Vagina (tissue), 2 donors: Measurements from ENCODE around the gene C10orf105. TPM values are rescaled to one million over a fixed set of nuclear protein-coding genes. Genes with fewer than 3 reads are reported as not detected.

Experiments used
- DNase-seq, 2 donors: peaks; one replicate each; pipeline ENCODE4 v3.0.0-alpha.2; 2017; ENCODE audit errors: extremely low spot score in 2 of 2
- H3K27ac ChIP-seq: fragments of 200-600 bp; sonication (generic); one replicate; pipeline ENCODE4 v1.5.1; 2019
- H3K27me3 ChIP-seq: fragments of 200-600 bp; sonication (generic); one replicate; pipeline ENCODE4 v1.5.1; 2019
- H3K36me3 ChIP-seq, 2 donors: fragments of 200-600 bp; sonication (generic); one replicate each; pipeline ENCODE4 v1.5.1; 2017 to 2019
- H3K4me1 ChIP-seq: fragments of 200-600 bp; sonication (generic); one replicate; pipeline ENCODE4 v1.5.1; 2019
- H3K4me3 ChIP-seq, 2 donors: fragments of 200-600 bp; sonication (generic); 1 replicate in 1 of 2; 2 replicates in 1 of 2; pipeline ENCODE4 v1.5.1; 2016 to 2019
- H3K9me3 ChIP-seq: fragments of 200-600 bp; sonication (generic); one replicate; pipeline ENCODE4 v1.5.1; 2019
- POLR2A ChIP-seq, 2 donors: fragments of 450-650 bp; IDR thresholded peaks; one replicate each; pipeline ENCODE4 v1.6.1; 2017; ENCODE audit warnings: antibody characterized with exemption in 2 of 2, mild to moderate bottlenecking in 2 of 2, moderate library complexity in 2 of 2
- POLR2AphosphoS5 ChIP-seq, 2 donors: sonication (generic); formaldehyde crosslinking; IDR thresholded peaks; one replicate each; pipeline ENCODE4 v1.9.0; 2017; ENCODE audit warnings: antibody characterized with exemption in 2 of 2, mild to moderate bottlenecking in 2 of 2, low read depth in 1 of 2; ENCODE audit not compliant: insufficient read depth in 1 of 2
- intact Hi-C: fragments of 100-400 bp; cut with DNase I; formaldehyde crosslinking; loops from one replicate; pipeline ENCODE4 v1.15.1; 2023
- total RNA-seq: library from RNA; depleted of rRNA; stranded (reverse); fragments of >200 nt; gene quantifications from one replicate; pipeline ENCODE4 v1.2.3, GENCODE V29; 2016
- TF ChIP-seq, protein P1 (sequence below), 3 experiments: fragments of 450-650 bp in 2 of 3; fragments of 200-600 bp in 1 of 3; sonication (generic) in 1 of 3; IDR thresholded peaks; one replicate each; pipeline ENCODE4 v1.5.1; 2017 to 2019; ENCODE audit warnings: antibody characterized with exemption in 3 of 3, mild to moderate bottlenecking in 2 of 3, moderate library complexity in 2 of 3

The C10orf105 gene
- total RNA-seq, 1 donor from 2014 or later, result 0.49 TPM

DNA sequence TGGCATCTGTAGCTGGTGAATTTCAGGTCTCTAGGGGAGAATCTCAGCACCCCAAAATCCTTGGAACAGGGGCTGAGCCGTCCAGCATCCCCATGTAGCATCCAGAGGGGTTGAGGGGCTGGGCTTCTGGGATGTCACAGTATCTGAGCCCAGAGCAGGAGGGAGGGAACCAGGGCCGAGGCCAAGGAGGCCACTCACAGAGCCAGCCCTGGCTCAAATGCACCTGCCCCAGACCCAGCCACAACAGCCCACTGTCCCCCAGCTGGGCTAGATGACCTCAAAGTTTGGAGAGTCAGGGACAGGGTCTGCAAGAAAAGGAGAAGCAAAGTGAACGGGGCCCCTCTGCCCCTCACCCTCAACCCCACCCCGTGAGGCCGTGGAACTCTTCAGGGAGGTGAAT, 31.4 kb upstream of the C10orf105 start:
- intact Hi-C loops, result no loop called here
- no peak overlapping the region for H3K4me3 ChIP-seq
- H3K27me3 ChIP-seq, result no peaks in the 10 kb centered on the region
- H3K36me3 ChIP-seq, result peaks cover 0 to 32% of the 10 kb centered on the region in 2 donors
- H3K27ac ChIP-seq, result peak overlapping the region; percentile 75
- no peaks in the 10 kb centered on the region for H3K9me3 ChIP-seq
- H3K4me1 ChIP-seq, result peaks cover 82% of the 10 kb centered on the region
- no peak for DNase-seq
- TF ChIP-seq, protein P1, sequence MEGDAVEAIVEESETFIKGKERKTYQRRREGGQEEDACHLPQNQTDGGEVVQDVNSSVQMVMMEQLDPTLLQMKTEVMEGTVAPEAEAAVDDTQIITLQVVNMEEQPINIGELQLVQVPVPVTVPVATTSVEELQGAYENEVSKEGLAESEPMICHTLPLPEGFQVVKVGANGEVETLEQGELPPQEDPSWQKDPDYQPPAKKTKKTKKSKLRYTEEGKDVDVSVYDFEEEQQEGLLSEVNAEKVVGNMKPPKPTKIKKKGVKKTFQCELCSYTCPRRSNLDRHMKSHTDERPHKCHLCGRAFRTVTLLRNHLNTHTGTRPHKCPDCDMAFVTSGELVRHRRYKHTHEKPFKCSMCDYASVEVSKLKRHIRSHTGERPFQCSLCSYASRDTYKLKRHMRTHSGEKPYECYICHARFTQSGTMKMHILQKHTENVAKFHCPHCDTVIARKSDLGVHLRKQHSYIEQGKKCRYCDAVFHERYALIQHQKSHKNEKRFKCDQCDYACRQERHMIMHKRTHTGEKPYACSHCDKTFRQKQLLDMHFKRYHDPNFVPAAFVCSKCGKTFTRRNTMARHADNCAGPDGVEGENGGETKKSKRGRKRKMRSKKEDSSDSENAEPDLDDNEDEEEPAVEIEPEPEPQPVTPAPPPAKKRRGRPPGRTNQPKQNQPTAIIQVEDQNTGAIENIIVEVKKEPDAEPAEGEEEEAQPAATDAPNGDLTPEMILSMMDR (IDR thresholded peaks at IDR 0.05), result no peak
- no peak for TF ChIP-seq POLR2AphosphoS5 (IDR thresholded peaks at IDR 0.05; ENCODE audit: insufficient read depth in 1 of 2, low read depth in 1 of 2)
- TF ChIP-seq POLR2A (IDR thresholded peaks at IDR 0.05), result no peak

DNA sequence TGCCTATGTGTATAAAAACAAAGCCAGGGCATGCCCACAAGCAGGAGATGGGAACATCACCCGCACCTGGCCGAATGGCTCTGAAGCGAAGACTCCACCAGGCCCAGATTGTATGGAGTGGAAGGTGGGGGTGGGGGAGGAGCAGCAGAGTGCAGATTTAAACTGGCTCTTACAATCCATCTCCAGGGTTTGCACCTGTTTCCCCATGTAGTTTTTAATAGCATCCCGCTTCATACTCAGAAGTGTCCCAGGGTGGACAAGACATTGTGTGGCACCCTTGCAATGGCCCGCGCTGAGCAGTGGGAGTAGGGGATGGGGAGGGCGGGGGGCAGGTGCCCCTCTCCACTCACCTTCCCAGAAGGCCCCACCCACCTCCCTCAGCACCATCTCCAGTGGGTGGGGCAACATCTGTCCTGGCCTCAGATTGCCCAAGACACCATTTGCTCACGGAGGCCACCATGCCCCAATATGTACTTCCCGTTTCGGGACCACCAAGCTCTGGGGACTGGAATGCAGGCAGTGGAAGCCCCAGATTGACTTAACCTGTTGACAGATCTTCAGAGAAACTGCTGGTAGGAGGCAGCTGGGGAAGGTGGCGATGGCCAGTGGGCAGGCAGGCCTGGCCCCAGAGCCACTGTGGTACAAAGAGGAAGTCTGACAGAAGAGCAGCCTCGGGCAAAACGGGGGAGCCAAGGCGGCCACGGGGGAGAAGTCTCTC, 30.7 kb upstream of the C10orf105 start:
- intact Hi-C loops, result no loop called here
- Histone ChIP-seq H3K27ac (peak overlapping the region; percentile 75), H3K36me3 (peaks cover 0 to 32% of the 10 kb centered on the region in 2 donors), H3K27me3 (no peaks in the 10 kb centered on the region), H3K9me3 (no peaks in the 10 kb centered on the region), H3K4me3 (no peak overlapping the region), H3K4me1 (peaks cover 82% of the 10 kb centered on the region)
- TF ChIP-seq, protein P1 (IDR thresholded peaks at IDR 0.05), result no peak
- TF ChIP-seq POLR2AphosphoS5 (IDR thresholded peaks at IDR 0.05; ENCODE audit: insufficient read depth in 1 of 2, low read depth in 1 of 2) (no peak), POLR2A (IDR thresholded peaks at IDR 0.05) (no peak)
- no peak for DNase-seq

DNA sequence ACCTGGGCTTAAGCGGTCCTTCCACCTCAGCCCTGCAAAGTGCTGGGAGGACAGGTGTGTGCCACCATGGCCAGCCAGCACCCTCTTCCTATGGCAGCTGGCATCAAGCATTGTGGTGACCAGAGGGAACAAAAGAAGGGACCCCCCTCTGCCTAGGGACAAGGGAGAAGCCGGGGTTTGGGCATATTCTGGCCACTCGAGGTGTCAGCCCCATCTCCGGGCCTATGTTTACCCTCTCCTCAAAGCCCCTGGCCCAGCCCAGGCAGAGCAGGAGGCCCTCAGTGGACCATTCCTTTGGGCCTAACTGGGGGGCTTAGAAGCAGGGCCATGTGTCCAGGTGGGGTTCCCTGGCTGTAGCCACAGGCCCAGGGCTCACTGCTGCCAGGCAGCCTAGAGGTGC, 29.8 kb upstream of the C10orf105 start:
- Histone ChIP-seq H3K27ac (peak overlapping the region; percentile 75), H3K36me3 (peaks cover 0 to 28% of the 10 kb centered on the region in 2 donors), H3K4me1 (peaks cover 76% of the 10 kb centered on the region), H3K27me3 (no peaks in the 10 kb centered on the region), H3K9me3 (no peaks in the 10 kb centered on the region), H3K4me3 (no peak overlapping the region)
- intact Hi-C loops, result no loop called here
- TF ChIP-seq, protein P1 (IDR thresholded peaks at IDR 0.05), result no peak
- TF ChIP-seq POLR2A (IDR thresholded peaks at IDR 0.05) (no peak), POLR2AphosphoS5 (IDR thresholded peaks at IDR 0.05; ENCODE audit: insufficient read depth in 1 of 2, low read depth in 1 of 2) (no peak)
- no peak for DNase-seq

DNA sequence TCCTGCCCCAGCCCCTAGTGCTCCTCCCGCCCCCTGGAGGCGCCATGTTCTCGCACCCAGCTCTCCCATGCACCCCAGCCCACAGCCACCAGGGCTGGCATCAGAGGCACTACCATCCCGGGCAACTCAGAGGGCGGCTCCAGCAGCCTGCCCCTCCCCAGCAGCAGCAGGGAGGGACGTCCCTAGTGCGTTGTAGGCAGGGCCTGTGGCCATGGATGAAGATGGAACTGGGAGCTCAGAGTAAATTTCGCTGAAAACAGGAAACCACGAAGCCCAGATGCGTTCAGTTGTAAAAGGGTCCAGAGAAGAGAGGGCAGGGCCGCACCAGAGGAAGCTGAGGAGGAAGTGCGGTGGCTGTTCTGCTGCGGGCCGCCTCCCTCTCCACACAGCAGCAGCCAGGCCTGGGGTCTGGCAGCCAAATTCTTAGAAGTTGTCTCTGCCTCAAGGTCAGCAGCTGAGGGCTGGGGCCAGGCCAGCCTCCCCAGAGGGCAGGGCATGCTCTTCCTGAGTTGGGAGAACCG, 29.2 kb upstream of the C10orf105 start:
- H3K27ac ChIP-seq, result peak overlapping the region; percentile 75
- H3K36me3 ChIP-seq, result peaks cover 0 to 26% of the 10 kb centered on the region in 2 donors
- intact Hi-C loops, result no loop called here
- DNase-seq, result no peak
- no peak overlapping the region for H3K4me3 ChIP-seq
- H3K9me3 ChIP-seq, result no peaks in the 10 kb centered on the region
- peak in 1 of 2 donors; percentile 17 for TF ChIP-seq POLR2A (IDR thresholded peaks at IDR 0.05)
- TF ChIP-seq, protein P1 (IDR thresholded peaks at IDR 0.05), result no peak
- TF ChIP-seq POLR2AphosphoS5 (IDR thresholded peaks at IDR 0.05; ENCODE audit: insufficient read depth in 1 of 2, low read depth in 1 of 2), result peak; percentile 45 to 77
- no peaks in the 10 kb centered on the region for H3K27me3 ChIP-seq
- peaks cover 69% of the 10 kb centered on the region for H3K4me1 ChIP-seq
